HG03520 (cell line): ENCODE data around the gene PRPSAP1.
"Not testable (repeated sequence)": the region's sequence is repeated elsewhere in the genome, so short reads cannot be mapped to it uniquely, and the experiment has no call there.

Experiments used
- ATAC-seq: cut with Tn5 transposase; IDR thresholded peaks from one replicate; pipeline ENCODE4 v1.9.1; 2021; ENCODE audit warnings: mild to moderate bottlenecking, moderate library complexity; ENCODE audit not compliant: unreplicated experiment

Gene PRPSAP1

DNA sequence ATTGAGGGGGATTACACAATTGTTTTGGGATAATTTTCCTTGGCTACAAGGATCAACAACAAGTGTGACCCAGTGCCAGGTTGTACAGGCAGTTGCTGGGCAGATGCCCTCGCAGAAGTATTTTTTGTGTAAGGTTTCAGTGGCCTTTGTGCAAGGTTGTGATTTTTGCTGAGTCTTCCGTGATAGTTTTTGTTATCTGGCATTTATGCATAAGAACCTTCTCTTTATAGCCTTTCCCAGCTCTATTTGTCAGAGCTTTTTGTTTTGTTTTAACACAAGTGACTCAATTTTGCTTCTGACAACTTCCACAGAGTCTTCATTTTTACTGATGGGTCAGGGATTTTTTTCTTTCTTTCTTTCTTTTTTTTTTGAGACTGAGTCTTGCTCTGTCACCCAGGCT, 6.7 kb upstream of the PRPSAP1 start:
- no peak for ATAC-seq

DNA sequence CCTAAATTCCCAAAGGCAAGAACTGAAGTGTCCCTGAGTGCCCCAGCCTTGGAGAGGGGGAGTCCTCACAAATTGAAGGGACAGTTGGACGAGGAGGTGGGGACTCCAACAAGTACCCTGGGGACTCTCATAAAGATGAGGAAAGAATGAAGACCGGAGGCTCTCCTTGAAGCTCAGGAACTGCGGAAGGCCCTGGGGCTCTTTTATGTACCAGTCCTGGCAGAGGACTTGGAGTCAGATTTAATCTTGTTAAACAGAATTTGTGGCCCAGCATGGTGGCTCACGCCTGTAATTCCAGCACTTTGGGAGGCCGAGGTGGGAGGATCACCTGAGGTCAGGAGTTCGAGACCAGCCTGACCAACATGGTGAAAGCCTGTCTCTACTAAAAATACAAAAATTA, 6.1 kb upstream of the PRPSAP1 start:
- ATAC-seq = not testable (repeated sequence)

DNA sequence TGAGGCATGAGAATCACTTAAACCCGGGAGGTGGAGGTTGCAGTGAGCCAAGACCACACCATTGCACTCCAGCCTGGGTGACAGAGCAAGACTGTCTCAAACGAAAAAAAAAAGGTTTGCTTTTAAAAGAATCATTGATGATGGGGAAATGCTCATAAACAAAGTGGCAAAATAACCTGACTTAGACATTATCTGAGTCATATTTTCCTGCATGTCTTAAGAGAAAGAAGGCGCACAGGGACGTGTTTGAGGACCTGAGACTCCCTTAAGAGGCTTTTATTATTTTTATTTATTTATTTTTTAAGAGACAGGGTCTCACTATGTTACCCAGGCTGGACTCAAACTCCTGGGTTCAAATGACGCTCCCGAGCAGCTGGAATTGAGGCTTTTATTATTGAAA, 5.7 kb upstream of the PRPSAP1 start:
- no peak for ATAC-seq

DNA sequence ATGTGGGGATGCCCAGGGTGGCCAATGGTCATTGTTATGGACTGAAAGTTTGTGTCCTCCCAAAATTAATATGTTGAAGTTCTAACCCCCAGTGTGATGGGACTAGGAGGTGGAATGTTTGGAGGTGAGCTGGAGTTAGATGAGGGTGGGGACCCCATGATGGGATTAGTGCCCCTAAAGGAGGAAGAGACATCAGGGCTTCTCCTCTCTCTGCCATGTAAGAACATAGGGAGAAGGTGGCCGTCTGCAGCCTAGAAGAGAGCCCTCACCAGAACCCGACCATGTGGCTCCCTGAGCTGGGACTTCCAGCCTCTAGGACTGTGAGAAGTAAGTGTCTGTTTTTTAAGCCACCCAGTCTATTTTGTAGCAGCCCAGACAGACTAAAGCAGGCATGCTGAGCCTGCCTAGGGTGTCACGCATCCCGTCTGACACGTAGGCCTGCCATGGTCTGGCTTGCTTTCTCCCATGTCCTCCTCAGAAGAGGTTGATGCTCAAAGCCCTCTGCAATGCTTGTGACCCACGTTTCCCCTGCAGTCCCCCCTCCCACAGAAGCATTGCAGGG, 4.0 kb upstream of the PRPSAP1 start:
- ATAC-seq = no peak

DNA sequence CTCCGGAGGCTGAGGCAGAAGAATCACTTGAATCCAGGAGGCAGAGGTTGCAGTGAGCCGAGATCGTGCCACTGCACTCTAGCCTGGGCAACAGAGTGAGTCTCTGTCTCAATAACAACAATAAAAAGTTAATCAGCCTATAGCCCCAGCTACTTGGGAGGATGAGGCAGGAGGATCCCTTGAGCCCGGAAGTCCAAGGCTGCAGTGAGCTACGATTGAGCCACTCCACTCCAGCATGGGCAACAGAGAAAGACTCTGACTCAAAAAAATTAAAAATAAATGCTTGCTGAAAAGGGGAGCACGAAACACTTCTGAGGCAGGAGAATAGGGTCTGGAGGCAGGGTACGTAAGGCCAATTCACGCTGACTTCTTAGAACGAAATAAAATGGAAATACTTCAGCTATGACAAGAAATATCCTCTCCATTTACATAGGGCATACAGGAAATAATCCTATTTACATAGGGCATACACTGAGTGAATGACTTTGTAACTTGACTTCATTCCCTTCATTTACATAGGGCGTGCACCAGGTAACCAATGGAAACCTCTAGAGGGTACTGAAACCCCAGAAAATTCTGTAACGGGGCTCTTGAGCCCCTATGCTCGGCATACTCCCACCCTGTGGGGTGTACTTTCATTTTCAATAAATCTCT, 3.2 kb upstream of the PRPSAP1 start:
- ATAC-seq = no peak

DNA sequence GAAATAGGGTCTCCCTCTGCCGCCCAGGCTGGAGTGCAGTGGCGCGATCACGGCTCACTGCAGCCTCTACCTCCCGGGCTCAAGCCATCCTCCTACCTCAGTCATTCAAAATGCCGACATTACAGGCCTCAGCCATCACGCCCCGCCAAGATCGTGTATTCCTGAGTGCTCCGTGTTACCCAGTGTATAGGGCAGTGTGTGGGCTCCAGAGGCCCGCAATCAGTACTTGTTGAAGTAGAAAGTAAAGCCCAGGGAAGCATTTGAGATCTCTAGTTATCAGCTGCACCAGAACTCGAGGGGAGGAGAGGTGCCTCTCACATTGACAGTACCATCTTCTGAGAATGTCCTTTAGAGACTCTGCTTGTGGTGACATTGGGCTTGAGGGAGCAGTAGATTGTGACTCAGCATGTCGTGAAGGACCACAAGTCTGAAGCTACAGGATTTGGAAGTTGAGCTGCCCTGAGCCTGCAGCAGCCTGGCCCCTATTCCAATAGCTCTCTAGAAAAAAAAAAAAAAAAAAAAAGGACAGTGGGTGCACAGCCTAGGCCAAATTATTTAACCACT, 1.1 kb upstream of the PRPSAP1 start:
- ATAC-seq = no peak

DNA sequence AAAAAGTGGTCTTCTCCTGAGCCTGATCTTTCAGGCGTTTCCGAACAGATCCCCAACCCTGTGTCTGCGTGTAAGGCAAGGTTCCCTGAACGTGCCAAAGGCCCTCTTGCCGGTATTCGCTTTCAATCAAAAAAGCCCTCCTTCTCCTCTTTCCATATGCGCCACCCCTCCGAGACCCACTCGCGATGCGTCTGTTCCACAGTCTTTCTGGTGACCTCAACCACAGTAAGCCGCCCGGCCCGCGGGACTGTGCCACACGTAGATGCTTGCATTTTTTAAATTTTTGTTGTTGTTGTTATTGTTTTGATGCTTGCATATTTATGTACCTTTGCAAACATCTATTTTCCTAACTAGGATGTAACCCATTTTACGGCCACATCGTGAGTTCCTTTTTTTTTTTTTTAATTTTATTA, 607 bp upstream of the PRPSAP1 start:
- ATAC-seq = no peak

DNA sequence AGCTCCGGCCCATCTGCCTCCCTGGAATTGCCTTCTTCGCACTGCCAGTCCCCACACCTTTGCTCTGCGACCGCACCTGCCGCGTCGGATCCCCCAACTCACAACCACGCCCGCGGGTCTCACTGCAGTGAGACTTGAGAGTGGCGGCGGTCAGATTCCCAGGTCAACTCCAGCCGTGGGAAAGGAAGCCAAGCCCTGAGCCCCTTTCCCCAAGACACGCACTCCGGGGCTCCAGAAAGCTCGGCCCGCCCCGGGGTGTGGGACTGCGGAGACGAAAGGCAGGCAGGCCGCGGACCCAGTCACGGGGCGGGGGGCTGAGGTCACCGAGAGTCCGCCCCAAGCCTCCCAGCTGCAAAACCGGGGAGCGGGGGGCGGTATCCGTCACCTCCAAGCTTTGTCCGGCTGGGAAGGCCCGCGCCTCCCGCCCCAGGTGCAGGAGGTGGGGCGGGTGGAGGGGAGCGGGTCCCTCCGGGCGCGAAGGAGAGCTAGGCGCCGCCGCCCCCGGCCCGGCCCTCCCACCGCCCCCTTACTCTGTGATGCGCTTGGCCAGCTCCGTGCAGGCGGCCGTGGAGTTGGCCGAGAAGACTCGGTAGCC, 615 bp downstream of the PRPSAP1 start:
- ATAC-seq = peak; percentile 8

DNA sequence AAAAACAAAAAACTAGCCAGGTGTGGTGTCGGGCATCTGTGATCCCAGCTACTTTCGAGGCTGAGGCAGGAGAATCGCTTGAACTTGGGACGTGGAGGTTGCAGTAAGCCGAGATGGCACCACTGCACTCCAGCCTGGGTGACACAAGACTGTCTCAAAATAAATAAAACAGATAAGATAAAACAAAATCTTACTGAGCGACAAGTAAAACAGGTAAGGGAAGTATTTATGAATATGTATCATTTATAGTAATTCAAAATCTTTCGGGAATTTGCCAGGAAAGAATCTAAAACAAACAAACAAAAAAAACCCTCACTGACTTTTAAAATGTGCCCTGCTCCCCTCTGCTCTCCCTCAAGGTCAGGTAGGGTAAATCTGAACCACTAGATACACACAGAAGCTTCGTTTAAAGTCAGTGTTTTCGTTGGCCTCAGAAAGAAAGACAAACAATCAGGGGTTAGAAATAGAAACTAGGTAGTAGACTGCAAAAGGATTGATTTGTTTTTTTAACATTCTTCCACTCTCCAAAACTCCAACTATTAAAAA, 2.1 kb downstream of the PRPSAP1 start:
- ATAC-seq = no peak

DNA sequence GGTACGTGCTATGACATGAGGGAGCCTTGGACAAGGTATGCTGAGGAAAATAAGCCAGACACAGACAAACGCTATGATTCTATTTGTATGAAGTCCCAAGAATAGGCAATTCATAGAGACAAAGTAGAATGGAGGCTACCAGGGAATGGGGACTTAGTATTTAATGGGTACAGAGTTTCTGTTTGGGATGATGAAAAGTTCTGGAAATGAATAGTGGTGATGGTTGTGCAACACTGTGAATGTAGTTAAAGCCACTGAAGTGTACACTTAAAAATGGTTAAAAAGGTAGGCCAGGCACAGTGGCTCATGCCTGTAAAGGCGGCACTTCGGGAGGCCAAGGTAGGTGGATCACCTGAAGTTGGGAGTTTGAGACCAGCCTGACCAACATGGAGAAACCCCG, 3.3 kb downstream of the PRPSAP1 start:
- ATAC-seq = no peak

DNA sequence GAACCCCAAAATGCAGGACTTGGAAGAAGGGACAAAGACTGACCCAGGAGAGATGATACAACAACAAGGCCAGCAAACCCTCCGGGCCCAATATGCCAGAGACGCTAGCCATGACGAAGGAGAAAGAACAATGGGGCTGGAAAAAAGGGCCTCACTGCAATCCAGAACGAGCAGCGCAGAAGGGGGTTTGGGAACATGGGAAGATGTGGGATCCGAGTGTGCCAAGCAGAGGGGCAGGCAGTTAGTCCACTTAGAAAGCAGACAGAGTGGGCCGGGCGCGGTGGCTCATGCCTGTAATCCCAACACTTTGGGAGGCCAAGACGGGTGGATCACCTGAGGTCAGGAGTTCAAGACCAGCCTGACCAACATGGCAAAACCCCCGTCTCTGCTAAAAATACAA, 6.8 kb downstream of the PRPSAP1 start:
- ATAC-seq = not testable (repeated sequence)

DNA sequence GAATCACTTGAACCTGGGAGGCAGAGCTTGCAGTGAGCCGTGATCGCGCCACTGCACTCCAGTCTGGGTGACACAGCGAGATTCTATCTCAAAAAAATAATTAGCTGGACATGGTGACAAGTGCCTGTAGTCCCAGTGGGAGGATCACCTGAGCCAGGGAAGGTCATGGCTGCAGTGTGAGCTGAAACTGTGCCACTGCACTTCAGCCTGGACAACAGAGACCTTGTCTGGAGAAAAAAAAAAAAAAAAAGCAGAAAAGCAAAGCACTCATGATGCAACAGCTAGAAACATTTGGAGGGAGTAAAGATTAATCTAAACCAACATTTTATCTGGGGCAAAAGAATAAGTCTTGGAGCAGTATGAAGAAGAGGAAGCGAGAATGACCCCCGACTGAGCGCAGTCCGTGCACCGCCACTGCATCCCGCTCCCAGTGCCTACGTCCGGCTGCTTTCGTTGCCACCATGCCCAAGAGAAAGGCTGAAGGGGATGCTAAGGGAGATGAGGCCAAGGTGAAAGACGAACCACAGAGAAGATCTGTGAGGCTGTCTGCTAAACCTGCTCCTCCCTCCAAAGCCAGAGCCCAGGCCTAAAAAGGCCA, 8.2 kb downstream of the PRPSAP1 start:
- no peak for ATAC-seq

DNA sequence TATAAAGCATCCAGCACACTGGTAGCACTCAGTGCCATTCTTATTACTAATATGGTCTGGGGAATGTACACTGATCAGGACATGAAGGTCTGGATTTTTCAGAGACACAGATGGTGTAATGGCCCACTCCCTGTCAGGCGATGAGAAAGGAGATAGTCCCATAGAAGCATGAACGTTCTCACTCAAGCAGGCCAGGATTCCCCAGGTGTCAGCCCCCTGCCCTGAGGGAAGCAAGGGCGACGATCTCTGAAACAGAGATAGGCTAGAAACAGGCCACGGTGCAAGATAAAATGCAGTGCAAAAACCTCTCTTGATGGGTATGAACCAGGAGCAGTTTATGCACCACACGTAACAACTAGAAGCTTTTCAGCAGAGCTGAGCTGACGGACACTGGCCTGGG, 10.6 kb downstream of the PRPSAP1 start:
- no peak for ATAC-seq

DNA sequence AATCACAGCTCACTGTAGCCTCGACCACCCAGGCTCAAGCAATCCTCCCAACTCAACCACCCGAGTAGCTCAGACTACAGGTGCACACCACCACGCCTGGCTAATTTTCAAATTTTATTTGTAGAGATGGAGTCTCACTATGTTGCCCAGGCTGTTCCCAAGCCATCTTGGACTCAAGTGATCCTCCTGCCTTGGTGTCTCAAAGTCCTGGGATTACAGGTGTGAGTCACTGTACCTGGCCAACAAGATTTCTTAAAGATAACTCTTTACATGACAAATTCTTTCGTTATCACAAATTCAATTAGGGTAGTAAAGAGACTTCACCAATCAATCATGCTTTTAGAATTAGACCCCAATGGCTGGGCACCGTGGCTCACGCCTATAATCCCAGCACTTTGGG, 12.4 kb downstream of the PRPSAP1 start:
- ATAC-seq = no peak

DNA sequence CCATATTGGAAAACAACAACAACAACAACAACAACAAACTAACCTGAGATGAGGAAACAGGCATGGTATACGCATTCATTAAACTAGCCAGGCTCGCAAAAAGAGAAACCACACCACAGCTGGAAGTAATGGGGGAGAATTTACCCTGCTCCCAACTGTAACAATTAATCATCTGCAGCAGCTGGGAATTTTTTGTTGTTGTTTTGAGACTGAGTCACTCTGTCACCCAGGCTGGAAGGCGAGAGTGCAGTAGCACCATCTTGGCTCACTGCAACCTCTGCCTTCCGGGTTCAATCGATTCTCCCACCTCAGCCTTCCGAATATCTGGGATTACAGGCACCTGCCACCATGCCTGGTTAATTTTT, 16.3 kb downstream of the PRPSAP1 start:
- ATAC-seq = no peak

DNA sequence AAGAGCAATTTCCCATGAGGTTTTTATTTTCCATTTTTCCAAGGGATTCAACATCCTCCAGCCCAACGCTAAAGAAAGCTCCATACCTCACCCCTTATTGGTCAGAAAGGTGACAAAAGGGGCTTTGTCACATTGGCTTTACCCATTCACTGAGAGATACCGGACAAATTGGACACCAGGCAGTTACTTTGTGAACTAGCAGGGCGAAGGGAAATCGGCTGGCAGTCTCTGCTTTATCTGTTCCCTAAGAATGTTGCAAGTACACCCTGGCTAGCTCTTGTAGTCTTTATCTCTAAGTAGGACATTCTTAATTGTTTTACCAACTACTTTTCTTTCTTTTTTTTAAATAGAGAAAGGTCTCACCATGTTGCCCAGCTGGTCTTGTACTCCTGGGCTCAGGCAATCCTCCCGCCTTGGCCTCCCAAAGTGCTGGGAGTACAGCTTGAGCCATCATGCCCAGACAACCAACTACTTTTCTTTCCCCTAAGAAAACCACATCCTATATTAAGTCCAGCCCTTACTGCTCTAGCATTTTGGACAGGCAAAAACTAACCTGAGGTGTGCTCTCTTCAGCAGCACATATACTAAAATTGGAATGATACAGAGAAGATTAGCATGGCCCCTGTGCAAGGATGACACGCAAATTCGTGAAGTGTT, 16.8 kb downstream of the PRPSAP1 start:
- no peak for ATAC-seq

DNA sequence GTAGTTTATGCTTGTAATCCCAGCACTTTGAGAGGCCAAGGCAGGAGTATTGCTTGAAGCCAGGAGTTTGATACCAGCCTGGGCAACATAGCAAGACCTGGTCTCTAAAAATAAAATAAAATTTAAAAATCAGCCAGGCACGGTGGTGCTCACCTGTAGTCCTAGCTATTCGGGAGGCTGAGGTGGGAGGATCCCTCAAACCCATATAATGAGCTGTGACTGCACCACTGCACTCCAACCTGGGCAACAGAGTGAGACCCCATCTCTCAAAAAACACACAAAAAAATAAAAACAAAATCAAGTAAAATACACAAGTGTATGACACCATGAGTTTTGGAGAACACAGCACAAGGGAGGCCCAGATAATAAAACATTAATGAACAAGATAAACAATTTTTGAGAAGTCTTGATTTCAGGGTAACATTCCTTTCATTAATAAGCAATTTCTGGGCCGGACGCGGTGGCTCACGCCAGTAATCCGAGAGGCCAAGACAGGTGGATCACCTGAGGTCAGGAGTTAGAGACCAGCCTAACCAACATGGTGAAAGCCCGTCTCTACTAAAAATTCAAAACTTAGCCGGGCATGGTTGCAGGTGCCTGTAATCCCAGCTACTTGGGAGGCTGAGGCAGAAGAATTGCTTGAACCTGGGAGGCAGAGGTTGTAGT, 17.9 kb downstream of the PRPSAP1 start:
- no peak for ATAC-seq

DNA sequence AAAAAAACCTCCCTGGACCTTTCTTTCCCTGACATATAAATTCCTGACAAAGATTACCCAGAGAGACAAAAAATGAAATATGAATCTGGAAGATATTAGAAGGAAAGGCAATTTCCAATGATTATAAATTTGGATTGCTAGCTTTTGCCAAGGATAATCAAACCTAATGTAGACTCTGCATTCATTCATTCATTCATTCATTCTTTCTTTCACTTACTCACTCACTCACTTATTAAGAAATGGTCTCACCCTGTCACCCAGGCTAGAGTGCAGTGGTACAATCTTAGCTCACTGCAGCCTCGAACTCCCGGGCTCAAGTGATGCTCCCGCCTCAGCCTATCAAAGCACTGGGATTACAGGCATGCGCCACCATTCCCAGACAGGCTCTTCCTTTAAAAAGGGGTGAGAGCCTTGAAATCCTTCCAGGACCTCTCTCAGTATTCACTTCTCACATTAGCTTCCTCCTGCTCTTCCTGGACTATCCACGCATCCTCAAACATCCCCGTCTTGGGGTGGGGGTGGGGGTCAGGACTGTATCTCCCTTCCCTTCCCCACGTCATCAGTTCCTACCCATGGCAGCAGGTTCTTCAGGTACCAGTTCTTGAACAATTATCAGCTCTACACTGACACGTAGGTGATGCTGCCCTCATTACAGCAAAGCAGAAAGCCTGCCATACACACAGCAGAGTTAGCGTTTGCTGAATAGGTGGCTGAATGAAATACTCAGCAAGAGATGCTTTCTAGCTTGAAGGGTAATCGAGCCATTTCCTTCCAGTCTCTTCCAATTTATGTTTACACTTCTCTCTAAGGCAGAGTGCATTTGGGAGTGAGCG, 19.8 kb downstream of the PRPSAP1 start:
- ATAC-seq = no peak

DNA sequence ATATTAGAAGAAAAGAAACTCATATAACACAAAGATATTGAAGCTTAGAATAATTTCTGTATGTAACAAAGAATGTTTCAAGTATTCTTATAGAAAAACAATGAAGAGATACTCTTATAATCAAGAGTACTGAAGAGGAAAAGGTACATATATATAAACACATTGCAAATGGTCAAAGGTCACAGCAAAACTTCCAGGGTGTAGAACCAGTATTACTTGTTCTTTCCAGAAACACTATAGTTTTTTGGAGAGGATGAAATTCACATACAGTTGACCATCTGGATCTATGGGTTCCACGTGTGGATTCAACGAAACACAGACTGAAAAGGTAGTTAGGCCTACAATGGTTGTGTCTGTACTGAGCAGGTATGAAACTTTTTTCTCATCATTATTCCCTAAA, 22.6 kb downstream of the PRPSAP1 start:
- ATAC-seq = no peak

DNA sequence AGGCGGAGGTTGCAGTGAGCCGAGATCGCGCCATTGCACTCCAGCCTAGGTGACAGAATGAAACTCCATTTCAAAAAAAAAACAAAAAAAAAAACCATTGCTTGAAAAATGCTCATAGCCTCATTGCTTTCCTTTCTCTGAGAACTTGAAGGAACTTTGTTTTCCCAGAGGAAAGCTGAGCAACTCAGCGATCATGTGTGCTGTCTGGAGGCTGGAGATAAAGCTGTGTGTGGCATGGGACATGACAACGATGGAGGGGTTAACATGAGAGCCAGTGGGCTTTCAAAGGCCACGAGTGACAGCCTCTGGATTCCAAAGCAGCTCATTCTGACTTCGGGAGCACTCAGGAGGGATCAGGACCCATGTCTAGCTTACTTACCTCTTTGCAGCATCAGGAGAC, 24.1 kb downstream of the PRPSAP1 start:
- no peak for ATAC-seq
